HG03442 (cell line): ENCODE measurements around the gene SP6.

Experiments used
- ATAC-seq: cut with Tn5 transposase; IDR thresholded peaks from one replicate; pipeline ENCODE4 v1.9.1; 2021; ENCODE audit warnings: mild to moderate bottlenecking, moderate library complexity; ENCODE audit not compliant: unreplicated experiment

SP6 gene

GRCh38 chr17:47838636-47839035, 12.3 kb downstream of the SP6 start:
- ATAC-seq, result no peak

- ATAC-seq, result no peak
Observed at GRCh38 chr17:47837401-47838039, 13.4 kb downstream of the SP6 start.

- ATAC-seq, result no peak
Observed at GRCh38 chr17:47836601-47837000, 14.4 kb downstream of the SP6 start.

GRCh38 chr17:47834756-47835155, 16.2 kb downstream of the SP6 start:
- no peak for ATAC-seq

GRCh38 chr17:47831934-47832327, 19.0 kb downstream of the SP6 start:
- ATAC-seq, result no peak

GRCh38 chr17:47831003-47831933, 19.7 kb downstream of the SP6 start, which contains the start of the genes LRRC46 and MRPL10:
LRRC46 (plus strand) TSS chr17:47831670; CDS start chr17:47831990, 320 bp downstream.
MRPL10 (minus strand) TSS chr17:47831541; CDS start chr17:47831511, 30 bp downstream.
- ATAC-seq, result peak; percentile 80

GRCh38 chr17:47830396-47831002, 20.5 kb downstream of the SP6 start:
- ATAC-seq, result no peak

- no peak for ATAC-seq
Observed at GRCh38 chr17:47829870-47830269, 21.1 kb downstream of the SP6 start.

GRCh38 chr17:47823519-47823918, 27.4 kb downstream of the SP6 start:
- no peak for ATAC-seq

GRCh38 chr17:47822785-47823184, 28.2 kb downstream of the SP6 start:
- no peak for ATAC-seq

- peak; percentile 78 for ATAC-seq
Observed at GRCh38 chr17:47821424-47822391, 29.3 kb downstream of the SP6 start, which contains the start of gene OSBPL7. OSBPL7 (minus strand) TSS chr17:47821794; CDS start chr17:47820278, 1,516 bp downstream.

GRCh38 chr17:47821031-47821423, 29.9 kb downstream of the SP6 start:
- no peak for ATAC-seq

GRCh38 chr17:47820033-47820789, 30.8 kb downstream of the SP6 start:
- ATAC-seq, result no peak

- ATAC-seq, result no peak
Observed at GRCh38 chr17:47819475-47819874, 31.5 kb downstream of the SP6 start.

GRCh38 chr17:47818002-47818695, 32.8 kb downstream of the SP6 start:
- no peak for ATAC-seq

- ATAC-seq, result no peak
Observed at GRCh38 chr17:47816947-47817346, 34.0 kb downstream of the SP6 start.

- ATAC-seq, result no peak
Observed at GRCh38 chr17:47816111-47816735, 34.7 kb downstream of the SP6 start.

- ATAC-seq, result no peak
Observed at GRCh38 chr17:47815106-47815918, 35.7 kb downstream of the SP6 start.
